ENCODE measurements around the gene KLHL2.

DNA sequence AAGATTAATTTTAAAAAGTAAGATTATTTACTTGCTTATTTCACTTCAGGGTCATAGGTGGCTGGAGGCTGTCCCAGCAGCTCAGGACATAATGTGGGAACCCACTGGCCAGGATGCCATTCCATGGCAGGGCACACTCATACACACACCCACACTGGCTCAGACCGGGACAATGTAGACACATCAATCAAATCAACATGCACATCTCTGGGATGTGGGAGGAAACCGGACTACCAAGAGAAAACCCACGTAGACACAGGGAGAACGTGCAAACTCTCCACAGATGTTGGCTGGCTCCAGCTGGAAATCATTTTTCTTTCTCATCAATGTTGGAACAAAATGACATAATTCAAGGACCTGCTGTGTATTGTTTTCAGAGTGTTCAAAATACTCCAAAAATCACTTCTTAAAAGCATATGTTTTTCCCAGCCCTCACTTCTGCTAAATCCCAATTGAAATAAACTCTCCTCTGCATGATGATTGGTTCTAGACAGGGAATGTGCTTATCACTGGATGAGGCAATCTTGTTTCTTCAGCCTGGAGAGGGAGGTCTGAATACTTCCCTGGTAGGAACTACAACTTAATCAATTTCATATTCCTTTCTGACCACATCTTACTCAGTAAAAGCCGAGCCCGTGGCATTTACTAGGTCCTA is 152.8 kb downstream of the KLHL2 start:
- TF ChIP-seq, protein P1, sequence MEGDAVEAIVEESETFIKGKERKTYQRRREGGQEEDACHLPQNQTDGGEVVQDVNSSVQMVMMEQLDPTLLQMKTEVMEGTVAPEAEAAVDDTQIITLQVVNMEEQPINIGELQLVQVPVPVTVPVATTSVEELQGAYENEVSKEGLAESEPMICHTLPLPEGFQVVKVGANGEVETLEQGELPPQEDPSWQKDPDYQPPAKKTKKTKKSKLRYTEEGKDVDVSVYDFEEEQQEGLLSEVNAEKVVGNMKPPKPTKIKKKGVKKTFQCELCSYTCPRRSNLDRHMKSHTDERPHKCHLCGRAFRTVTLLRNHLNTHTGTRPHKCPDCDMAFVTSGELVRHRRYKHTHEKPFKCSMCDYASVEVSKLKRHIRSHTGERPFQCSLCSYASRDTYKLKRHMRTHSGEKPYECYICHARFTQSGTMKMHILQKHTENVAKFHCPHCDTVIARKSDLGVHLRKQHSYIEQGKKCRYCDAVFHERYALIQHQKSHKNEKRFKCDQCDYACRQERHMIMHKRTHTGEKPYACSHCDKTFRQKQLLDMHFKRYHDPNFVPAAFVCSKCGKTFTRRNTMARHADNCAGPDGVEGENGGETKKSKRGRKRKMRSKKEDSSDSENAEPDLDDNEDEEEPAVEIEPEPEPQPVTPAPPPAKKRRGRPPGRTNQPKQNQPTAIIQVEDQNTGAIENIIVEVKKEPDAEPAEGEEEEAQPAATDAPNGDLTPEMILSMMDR (IDR thresholded peaks at IDR 0.05; ENCODE audit: extremely low read depth in 1 of 2, insufficient read depth in 1 of 2, low read depth in 1 of 2, low read length in 2 of 2), result no peak
- TF ChIP-seq EZH2 (IDR thresholded peaks at IDR 0.05; ENCODE audit: borderline replicate concordance, low read depth, low read length, severe bottlenecking) (no peak), GATA2 (IDR thresholded peaks at IDR 0.05; ENCODE audit: insufficient read depth, insufficient read length, low read depth, low read length) (no peak), POLR2AphosphoS5 (IDR thresholded peaks at IDR 0.05; ENCODE audit: insufficient read depth, low read depth, low read length) (no peak), POLR2A (IDR thresholded peaks at IDR 0.05; ENCODE audit: low read depth, low read length) (no peak)

All from endothelial cell of umbilical vein (primary cell).